Endothelial cell of umbilical vein (primary cell): ENCODE measurements around the gene CRHR1.

Experiments
- CTCF ChIP-seq, 2 donors: IDR thresholded peaks; 1 replicate in 1 of 2; 2 replicates in 1 of 2; pipeline ENCODE4 v1.5.1; 2011; ENCODE audit warnings: low read length in 2 of 2, mild to moderate bottlenecking in 2 of 2, moderate library complexity in 2 of 2, control low read depth in 1 of 2, inconsistent platforms in 1 of 2, low read depth in 1 of 2; ENCODE audit not compliant: insufficient read depth in 1 of 2; ENCODE audit errors: extremely low read depth in 1 of 2
- JUN ChIP-seq: IDR thresholded peaks from 2 replicates; pipeline ENCODE4 v1.6.1; 2011; ENCODE audit warnings: borderline replicate concordance, low read depth; ENCODE audit not compliant: insufficient read length, insufficient read depth
- POLR2A ChIP-seq: IDR thresholded peaks from 2 replicates; pipeline ENCODE4 v1.6.1; 2012; ENCODE audit warnings: low read depth, mild to moderate bottlenecking, control low read depth, low read length
- POLR2AphosphoS5 ChIP-seq: IDR thresholded peaks from 2 replicates; pipeline ENCODE4 v1.6.1; 2012; ENCODE audit warnings: low read depth, mild to moderate bottlenecking, control low read depth, low read length, moderate library complexity; ENCODE audit not compliant: insufficient read depth
- TF ChIP-seq, protein P1 (sequence below): IDR thresholded peaks from 2 replicates; pipeline ENCODE4 v1.6.1; 2011; ENCODE audit not compliant: insufficient read depth, insufficient read length

DNA sequence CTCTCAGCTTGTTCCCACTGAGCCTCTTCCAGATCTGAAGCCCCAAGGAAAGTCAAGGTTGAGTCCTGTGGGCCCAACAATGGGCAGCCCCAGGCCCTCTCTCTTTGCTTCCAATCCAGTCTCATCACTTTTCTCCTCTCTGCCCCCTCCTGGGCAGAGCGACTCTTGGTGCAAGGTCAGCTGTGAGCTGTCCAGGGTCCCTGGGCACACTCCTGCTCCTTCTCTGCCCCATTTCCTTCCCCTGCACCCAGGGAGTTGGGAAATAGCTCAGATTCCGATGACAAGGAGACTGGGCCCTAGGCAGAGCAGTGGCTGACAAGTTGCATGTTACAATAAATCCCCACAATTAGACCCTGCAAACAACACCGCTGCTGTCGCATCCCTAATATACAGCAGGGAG lies 16.1 kb upstream of the CRHR1 start:
- TF ChIP-seq CTCF (IDR thresholded peaks at IDR 0.05; ENCODE audit: extremely low read depth in 1 of 2, insufficient read depth in 1 of 2, low read depth in 1 of 2, low read length in 2 of 2) (no peak), POLR2AphosphoS5 (no peak), POLR2A (no peak), JUN (no peak)
- TF ChIP-seq, protein P1, sequence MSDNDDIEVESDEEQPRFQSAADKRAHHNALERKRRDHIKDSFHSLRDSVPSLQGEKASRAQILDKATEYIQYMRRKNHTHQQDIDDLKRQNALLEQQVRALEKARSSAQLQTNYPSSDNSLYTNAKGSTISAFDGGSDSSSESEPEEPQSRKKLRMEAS, result no peak
